HG03066 (cell line): ENCODE measurements around the gene CD320.

Source experiments
- ATAC-seq: cut with Tn5 transposase; IDR thresholded peaks from one replicate; pipeline ENCODE4 v1.9.1; 2021; ENCODE audit warnings: low read depth; ENCODE audit not compliant: unreplicated experiment

The CD320 gene

GRCh38 chr19:8255426-8256125, 52.6 kb downstream of the CD320 start:
- ATAC-seq: no peak

GRCh38 chr19:8254286-8255001, 53.7 kb downstream of the CD320 start:
- no peak for ATAC-seq

DNA sequence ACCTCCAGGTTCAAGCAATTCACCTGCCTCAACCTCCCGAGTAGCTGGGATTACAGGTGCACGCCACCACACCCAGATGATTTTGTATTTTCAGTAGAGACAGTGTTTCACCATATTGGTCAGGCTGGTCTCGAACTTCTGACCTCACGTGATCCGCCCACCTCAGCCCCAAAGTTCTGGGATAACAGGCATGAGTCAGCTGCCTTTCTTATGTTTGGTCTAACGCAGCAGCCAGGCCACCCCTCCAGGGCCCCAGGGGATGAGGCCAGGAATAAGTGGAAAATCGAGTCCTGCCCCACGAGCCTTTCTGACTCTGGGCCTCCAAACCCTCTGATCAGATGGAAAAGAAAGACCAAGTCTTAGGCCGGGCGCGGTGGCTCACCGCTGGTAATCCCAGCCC, 54.5 kb downstream of the CD320 start:
- no peak for ATAC-seq

DNA sequence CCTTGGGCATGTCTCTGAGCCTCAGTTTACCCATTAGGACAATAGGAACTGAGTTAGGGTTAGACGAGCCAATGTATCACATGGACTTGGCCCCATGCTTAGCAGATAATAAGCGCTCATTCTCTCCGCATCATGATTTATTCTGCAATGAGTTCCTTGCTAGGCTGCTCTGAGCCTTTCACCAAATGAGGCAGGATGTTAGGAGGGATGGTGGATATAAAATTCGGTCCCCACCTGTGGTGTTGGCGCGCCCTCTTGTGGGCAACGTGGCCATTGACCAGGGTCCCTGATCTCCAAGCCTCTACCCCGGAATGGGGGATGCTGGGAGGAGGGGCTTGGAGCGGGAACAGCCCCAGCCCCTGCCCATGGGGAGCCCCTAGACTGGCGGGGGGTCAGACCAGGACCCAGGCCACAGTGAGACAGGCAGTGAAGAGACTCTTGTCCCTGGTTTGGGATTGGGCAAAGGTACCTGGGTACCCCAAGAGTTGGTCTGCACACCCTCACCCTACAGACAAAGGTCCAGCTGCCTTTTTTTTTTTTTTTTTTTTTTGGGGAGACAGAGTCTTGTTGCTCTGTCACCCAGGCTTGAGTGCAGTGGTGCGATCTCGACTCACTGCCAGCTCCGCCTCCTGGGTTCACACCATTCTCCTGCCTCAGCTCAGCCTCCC, 55.1 kb downstream of the CD320 start:
- no peak for ATAC-seq
